GM21381 (cell line): ENCODE measurements around the gene BAG3.
"Not testable (repeated sequence)": the region's sequence is repeated elsewhere in the genome, so short reads cannot be mapped to it uniquely, and the experiment has no call there.

Source experiments
- ATAC-seq: cut with Tn5 transposase; IDR thresholded peaks from one replicate; pipeline ENCODE4 v1.9.1; 2021; ENCODE audit warnings: mild to moderate bottlenecking, moderate library complexity; ENCODE audit not compliant: unreplicated experiment

BAG3 gene

DNA sequence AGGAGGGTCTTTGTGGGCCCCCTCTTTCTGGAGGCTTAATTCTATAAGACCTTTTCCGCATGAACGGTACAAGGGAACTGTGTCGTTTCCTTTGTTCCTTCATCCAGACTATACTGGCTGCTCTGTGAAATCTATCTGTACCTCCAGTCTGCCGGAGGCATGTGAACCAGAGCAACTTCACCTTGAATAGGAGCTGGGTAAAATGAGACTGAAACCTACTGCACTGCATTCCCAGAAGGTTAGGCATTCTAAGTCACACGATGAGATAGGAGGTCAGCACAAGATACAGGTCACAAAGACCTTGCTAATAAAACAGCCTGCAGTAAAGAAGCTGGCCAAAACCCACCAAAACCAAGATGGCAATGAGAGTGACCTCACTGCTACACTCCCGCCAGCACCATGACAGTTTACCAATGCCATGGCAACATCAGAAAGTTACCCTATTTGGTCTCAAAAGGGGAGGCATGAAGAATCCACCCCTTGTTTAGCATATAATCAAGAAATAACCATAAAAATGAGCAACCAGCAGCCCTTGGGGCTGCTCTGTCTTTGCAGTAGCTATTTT, 37.9 kb downstream of the BAG3 start:
- ATAC-seq: no peak

DNA sequence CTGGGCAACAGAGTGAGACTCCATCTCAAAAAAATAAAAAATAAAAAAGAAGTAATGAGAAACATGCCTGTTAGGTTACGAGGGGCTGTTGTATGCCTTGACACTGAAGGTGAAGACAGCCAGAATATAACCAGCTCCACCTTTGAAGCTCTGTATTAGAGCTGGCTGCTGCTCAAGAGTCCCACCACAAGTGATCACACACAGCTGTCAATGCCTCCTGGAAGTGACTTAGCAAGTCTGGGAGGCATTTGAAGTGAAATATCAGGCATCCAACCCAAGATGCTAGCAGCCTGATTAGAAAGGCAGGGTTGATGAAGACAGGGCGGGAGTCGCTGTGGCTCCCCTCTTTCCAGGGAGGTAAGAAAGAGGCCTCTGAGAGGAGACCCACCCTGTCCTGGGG, 40.5 kb downstream of the BAG3 start:
- no peak for ATAC-seq

DNA sequence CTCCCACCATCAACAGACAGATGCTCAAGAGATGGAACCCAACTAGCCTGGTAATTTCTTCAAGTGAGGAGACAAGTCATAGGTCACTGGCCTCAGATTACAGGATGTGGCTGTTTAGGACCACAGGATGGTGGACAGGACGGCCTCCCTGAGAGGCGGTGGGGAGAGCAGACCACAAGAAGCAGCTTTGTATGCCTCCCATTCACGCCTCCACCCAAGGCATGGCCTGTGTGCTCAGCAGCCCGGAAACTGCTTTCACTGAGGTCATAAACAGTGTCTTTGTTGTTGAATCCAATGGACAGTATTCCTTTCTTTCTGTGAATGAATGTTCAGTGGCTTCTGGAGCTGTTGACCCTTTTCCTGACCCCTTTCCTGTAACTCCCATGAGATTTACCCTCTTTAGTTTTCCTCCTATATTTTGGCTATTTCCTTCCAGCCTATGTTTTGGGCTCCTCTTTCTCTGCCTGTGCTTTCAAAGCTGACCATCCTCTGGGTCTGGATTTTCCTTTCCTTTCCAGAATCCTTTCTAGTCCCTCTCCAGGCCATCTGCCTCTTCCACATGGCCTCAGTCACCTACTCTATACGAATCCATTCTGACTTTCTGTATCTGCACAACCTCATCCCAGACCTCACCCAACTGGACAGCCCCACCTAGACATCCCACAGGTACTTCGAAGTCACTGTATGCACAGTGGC, 42.2 kb downstream of the BAG3 start:
- ATAC-seq: peak; percentile 79

DNA sequence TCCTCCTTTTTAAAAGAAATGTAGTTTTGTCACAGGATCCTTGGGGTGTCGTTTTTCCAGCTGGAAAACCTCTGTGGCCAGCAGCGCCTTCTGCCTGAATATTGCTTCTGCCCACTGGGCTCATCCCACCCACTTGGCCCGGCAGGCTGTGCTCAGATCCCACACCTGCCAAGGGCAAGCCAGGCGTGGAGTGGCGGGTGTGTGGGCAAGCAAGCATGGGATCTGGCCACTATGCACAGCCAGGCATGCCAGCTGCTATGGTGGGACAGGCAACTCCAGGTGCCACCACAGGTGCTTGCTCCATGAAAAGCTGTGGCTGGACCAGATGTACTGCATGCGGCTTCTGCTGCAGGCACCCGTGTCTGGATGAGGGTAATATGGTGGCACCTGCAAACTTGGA, 43.4 kb downstream of the BAG3 start:
- no peak for ATAC-seq

DNA sequence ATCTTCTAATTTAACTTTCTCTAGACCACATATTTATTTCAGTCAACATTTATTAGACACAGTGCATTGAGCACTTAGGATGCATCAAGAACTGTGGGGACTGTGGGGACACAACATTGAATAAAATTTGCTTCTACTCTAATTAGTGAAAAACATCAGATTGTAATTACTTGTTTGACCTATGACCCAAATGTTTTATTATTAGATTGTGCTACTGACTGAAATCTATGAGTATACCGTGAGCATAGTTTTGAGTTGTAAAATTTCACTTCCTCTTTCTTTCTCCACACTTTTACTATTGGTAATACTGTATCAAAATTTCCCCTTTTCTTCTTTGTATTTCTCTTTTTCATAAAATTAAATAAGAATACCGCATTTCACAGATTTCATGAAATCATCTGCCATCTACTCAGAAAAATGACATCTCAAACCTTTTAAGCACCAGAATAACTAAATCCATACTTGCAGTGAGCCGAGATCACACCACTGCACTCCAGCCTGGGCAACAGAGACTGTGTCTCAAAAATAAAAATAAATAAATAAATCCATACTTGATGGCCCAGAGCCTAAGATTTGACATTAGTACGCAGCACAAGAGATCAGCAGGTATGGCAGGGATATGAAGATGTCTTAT, 49.3 kb downstream of the BAG3 start:
- ATAC-seq: peak; percentile 52

DNA sequence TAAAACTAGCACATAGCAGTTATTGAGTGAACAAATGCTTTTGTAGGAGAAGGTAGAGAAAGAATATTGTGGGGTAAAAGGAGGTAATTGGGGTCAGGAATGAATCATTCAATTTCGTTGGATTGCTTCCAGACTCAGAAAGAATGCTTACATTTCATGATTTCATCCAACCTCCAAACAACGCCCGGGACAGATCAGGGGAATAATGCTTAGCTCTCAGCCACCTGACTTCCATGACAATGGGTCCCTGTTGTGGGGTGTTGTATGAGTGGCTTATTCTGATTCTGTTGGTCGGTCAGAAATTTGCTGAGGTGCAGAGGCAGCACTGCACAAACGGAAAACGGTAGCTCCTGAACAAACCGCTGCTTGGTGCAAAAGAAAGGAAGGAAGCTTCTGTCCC, 50.7 kb downstream of the BAG3 start:
- ATAC-seq: no peak

DNA sequence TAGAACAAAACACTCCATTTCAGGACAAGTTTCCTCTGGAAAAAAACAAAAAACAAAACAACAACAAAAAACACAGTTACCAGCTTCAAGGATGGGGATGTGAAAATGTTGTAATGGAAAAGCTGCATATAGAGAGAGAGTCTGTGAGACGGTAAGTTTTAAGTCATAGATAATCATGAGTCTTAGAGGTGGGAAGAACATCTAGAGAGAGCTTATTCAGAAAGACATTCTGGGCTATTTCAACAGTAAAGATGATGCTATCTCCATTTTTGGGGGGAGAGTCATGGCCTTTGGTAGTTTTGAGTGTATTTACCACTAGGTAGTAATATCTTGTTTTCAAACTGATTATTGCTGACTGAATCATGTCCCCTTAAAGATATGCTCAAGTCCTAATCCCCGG, 51.4 kb downstream of the BAG3 start:
- no peak for ATAC-seq

DNA sequence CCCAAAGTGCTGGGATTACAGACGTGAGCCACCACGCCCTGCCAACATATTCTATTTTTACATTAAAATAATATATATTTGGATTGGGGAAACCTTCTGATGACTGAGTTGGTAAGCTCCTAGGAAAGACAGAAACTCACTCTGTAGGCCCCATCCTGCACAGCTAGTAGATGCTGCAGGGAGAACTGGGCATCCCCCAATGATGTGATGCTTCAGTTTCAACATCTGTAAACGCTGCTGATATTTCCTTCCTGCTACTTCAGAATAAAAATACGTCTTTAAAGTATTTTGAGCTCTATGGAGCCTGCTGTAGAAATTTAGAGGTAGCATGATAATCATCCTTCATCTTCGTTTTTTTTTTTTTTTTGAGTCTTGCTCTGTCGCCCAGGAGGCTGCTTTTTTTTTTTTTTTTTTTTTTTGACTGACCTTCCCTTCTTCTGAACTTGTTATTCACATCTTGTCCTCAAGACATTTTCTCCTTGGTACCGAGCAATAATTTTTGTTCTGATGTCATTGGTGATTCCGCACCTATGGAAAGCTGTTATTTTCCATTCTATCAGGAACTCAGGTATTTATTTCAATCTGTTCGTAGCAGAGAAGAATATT, 52.8 kb downstream of the BAG3 start:
- no peak for ATAC-seq

DNA sequence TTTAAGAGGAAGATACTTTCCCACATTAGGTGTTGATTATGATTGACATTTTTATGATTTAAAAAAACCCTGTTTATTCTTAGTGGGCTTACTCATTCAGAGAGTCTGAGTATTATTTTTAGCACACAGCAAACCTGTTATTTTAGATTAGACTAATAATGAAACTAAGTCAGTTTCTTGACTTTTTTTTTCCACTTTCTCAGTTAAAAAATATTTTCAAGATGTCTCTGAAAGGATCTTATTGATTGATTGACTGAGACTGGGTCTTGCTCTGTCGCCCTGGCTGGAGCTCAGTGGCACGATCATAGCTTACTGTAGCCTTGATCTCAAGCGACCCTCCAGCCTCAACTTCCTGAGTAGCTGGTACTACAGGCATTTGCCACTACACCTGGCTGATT, 54.3 kb downstream of the BAG3 start:
- peak; percentile 51 for ATAC-seq

DNA sequence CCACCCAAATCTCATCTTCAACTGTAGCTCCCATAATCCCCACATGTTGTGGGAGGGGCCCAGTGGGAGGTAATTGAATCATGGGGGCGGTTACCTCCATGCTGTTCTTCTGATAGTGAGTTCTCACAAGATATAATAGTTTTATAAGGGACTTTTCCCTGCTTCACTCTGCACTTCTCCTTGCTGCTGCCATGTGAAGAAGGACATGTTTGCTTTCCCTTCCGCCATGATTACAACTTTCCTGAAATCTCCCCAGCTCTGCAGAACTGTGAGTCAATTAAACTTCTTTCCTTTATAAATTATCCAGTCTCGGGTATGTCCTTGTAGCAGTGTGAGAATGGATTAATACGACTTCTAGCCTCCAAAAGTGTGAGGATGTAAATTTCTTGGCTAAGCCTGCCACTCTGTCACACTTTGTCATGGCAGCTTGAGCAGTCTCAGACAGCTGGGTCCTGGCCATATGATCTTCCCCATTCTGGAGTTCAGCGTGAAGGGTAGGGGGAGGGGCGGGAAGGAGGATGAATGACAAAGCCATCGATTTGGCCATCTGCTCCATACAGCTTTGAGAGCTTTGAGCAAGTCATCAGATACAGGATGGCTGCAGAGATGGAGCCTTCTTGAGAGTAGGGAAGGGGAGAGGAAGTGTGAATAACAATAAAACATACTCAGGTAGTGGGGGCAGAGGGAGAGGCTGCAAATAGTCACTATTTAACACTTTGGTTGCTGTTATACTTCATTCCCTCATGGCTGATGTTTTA, 55.5 kb downstream of the BAG3 start:
- ATAC-seq: no peak

DNA sequence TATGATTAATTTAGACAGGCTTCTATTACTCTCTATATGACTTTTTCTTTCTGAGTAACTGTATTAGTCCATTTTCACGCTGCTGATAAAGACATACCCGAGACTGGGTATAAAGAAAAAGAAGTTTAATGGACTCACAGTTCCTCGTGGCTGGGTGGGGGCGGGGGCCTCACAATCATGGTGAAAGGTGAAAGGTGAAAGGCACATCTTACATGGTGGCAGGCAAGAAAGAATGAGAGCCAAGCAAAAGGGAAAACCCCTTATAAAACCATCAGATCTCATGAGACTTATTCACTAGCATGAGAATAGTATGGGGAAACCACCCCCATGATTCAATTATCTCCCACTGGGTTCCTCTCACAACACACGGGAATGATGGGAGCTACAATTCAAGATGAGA, 56.2 kb downstream of the BAG3 start:
- not testable (repeated sequence) for ATAC-seq

DNA sequence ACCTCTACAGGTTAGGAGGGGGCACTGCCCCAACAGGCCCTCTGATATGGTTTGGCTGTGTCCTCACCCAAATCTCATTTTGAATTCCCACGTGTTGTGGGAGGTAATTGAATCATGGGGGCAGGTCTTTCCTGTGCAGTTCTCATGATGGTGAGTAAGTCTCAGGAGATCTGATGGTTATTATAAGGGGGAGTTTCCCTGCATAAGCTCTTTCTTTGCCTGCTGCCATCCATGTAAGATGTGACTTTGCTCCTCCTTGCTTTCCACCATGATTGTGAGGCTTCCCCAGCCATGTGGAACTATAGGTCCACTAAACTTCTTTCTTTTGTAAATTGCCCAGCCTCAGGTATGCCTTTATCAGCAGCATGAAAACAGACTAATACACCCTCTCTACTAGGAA, 59.8 kb downstream of the BAG3 start:
- ATAC-seq: not testable (repeated sequence)

DNA sequence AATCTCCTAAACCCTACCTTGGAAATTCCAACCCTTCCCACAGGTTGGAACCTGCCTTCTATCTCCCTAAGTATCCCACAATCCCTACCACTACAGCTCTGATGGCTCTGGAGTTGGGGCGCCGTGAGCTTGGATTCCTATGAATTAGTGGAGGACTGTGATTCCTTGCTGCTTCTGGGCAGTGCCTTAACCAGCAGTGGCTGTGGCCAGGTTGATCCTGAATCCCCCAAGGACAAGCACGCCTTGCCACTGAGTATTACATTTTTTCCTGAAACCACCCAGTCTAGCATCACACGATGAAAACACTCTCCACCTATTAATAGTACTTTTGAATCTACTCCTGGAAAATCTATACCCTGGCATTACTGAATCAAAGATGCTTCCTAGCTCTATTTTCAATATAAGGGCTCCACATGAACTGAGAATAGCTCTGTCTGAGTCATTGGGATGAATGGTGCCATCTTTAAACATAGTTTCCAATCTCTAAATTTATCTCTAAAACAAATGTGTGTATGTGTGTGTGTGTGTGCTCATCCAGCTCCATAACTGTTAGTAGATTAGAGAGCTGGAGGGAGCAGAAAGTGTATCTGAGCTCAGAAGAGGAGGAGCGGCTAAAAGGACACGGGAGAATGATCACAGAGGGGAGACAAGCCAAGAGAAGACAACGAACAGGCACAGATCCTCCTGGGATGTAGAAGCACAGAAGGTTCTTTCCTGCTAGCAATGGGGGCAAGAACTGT, 62.7 kb downstream of the BAG3 start:
- ATAC-seq: no peak

DNA sequence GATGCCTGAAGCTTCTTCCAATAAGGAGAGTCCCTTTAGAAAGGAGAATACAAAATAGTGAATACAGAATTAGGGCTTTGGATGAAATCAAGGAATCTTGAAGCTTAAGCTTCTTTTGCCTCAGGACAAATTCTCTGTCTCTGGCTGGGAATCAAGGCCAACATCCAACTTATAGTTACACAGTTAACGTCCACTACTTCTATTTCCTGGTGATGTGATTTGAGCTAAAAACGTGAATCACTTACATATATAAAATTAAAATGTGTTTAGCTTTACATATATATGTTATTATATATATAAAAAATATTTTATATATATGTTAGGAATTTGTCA, 63.3 kb downstream of the BAG3 start:
- no peak for ATAC-seq

DNA sequence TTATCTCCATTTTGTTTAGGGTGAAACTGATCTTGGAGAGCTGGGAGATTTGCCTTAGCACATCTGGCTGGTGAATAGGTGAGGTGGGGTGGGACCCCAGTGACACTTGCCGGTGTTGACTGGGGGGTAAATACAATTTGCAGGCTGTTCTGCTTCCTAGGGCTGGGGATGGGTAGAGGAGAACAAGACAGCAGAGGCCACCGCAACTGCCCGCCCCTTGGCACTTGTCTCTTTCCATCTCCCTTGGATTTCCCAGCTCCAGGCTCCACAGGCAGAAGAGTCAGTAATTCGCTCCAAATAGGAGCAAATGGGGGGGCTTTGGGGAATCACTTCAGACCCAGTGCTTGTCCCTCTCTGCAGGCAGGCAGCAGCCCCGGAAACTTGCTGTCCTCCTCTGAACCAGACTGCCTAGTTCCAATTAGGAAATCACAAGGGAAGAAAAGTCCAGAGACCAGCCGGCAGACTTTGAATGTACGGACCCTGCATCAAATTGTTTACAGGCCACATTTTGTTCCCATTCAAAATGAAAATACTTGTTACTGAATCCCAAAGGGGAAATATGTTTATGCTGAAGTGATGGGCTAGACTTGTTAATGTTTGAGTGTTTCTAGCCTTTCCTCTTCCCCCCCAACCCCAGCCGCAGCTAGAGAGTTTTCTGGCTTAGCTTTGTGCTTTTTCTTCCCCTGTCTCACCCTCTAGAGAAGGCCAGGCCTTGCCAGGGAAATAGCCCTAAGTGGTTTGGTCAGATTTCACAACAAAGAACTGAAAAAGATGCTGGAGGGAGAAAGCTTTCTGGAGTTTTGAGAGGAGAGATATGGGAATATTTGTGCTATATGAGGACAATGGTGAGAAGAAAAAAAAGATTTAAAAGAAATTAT, 64.7 kb downstream of the BAG3 start:
- no peak for ATAC-seq

DNA sequence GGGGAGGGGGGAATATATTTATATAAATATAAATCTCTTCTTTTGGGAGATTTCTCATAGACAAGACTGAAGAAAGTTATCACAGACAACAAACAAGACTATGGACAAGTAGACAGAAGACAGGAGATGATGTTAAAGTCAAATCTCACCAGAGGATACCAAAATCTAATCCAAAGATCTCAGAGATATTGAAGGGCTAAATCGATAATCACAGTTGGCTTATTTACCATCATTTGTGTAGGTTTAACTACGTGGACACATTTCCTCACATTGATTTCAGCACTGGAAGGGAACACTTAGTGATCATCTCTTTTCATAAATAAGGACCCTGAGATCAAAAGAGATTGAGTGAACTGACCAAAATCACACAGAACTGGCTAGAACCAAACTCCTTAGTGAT, 72.0 kb downstream of the BAG3 start:
- ATAC-seq: no peak

DNA sequence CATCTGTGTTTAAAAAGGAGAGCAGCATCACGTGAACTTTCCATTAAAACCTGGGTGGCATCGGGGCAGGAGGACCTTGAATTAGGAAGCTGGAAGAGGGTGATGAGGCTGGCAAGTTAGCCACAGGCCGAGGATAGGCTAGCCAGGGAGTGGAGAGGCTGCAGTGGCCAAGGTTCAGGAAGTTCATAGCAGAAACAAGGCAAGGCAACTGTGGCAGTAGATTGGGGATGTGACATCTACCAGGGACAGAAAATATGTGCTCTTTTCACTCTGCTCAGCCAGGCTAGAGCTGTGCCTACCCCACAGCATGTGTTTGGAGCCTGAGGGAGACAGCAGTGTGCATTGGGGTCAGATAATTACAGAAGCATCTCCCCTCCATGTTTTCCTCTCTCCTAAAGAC, 72.4 kb downstream of the BAG3 start:
- ATAC-seq: no peak

DNA sequence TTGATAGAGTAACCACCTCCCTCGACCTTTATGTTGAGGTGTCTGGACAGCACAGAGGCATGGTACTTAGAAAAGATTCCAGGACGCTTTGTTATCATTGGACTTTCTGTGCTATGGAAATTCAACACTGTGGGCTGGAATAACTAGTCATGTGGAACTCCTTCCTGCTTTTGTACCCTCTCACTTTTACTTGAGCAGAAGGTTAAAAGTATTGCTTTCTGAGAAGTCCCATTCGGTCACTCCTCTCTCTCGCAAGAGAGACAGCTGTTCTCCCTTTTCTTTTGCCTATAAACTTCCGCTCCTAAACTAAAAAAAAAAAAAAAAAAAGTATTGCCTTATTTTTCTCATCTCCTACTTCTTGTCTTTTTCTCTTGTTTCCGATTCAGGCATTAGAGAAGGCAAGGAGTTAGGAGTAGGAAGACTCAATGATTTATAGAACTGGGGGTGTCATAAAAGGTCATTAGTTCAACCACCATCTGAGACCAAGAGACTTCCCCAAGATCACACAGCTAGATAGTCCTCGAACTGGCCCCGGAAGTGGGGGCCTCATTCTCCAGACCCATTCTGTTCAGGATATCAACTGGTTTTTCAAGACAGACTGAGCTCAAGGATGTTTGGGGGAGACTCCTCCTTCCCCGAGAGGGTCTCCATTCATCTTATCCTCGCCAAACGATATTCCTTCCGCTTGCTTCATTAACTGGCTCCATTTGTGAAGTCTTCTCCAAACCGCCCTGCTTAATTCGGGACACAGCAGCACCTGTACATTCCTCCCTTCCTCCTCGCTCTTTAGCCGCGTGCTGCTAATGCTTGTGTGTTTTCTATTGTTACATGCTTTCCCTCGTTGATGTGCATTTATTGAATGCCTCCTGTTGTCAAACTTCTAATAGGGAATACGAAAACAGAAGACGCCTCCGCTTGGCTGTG, 73.7 kb downstream of the BAG3 start:
- ATAC-seq: no peak

DNA sequence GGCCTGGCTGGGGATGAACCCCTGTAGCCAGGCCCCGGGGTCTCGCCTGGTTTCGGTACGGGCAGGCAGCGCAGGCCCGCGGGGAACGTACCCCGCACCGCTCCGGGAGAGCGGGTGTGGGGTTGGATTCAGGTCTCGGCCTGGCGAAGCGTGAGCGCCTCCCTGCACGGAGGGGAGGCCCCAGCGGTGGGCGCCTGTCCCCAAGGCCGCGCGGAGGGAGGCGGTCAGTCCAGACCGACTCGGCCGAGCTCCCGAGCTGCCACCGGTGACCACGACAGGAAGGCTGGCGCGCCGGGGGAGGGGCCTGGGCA, 74.3 kb downstream of the BAG3 start:
- no peak for ATAC-seq
